H1 (cell line): Measurements from ENCODE around the gene DIP2C. TPM values are rescaled to one million over a fixed set of nuclear protein-coding genes. Genes with fewer than 3 reads are reported as not detected.

ENCODE experiments used
- CTCF ChIA-PET: fragments of 300-600 bp; sonication (Branson Sonifier 250); formaldehyde crosslinking; loops from one replicate; lab custom pipeline; 2021; ENCODE audit not compliant: partially characterized antibody; lab: Charles Lee
- POLR2A ChIA-PET: fragments of 300-600 bp; sonication (Branson Sonifier 250); formaldehyde crosslinking; loops from one replicate; lab custom pipeline; 2021; ENCODE audit warnings: inconsistent platforms; ENCODE audit not compliant: partially characterized antibody; lab: Charles Lee
- DNase-seq, 2 experiments: peaks; one replicate each; pipeline versions ENCODE4 v3.0.0 to v3.0.0-alpha.2; 2010 to 2022; ENCODE audit warnings: low spot score in 2 of 2, low read depth in 1 of 2, mixed read lengths in 1 of 2
- FAIRE-seq: peaks from 2 replicates; lab custom pipeline; 2011; peaks lifted over from hg19 to GRCh38; lab: Jason Lieb, UNC
- H2AFZ ChIP-seq: 2 replicates; pipeline ENCODE4 v1.8.1; 2012; ENCODE audit warnings: low read length, inconsistent platforms
- H2AK5ac ChIP-seq: 2 replicates; pipeline ENCODE4 v1.6.1; 2013; ENCODE audit warnings: low read depth, low read length
- H2BK120ac ChIP-seq: replicated peaks from 2 replicates; pipeline ENCODE3; 2013; ENCODE audit warnings: low read depth, low read length, inconsistent platforms
- H2BK12ac ChIP-seq: 2 replicates; pipeline ENCODE4 v1.6.1; 2013; ENCODE audit warnings: low read depth, low read length
- H2BK15ac ChIP-seq: 2 replicates; pipeline ENCODE4 v1.6.1; 2013; ENCODE audit warnings: low read length
- H2BK20ac ChIP-seq: 2 replicates; pipeline ENCODE4 v1.6.1; 2013; ENCODE audit warnings: low read length
- H2BK5ac ChIP-seq: 2 replicates; pipeline ENCODE4 v1.6.1; 2013; ENCODE audit warnings: low read depth, low read length
- H3K14ac ChIP-seq: 2 replicates; pipeline ENCODE4 v1.6.1; 2013; ENCODE audit warnings: inconsistent platforms; ENCODE audit not compliant: insufficient read length
- H3K18ac ChIP-seq: 2 replicates; pipeline ENCODE4 v1.6.1; 2013; ENCODE audit warnings: low read length; ENCODE audit errors: extremely low read depth
- H3K23ac ChIP-seq: 2 replicates; pipeline ENCODE4 v1.6.1; 2013; ENCODE audit warnings: inconsistent platforms; ENCODE audit not compliant: insufficient read length
- H3K23me2 ChIP-seq: 2 replicates; pipeline ENCODE4 v1.6.1; 2013; ENCODE audit warnings: low read depth, low read length
- H3K27ac ChIP-seq: 2 replicates; pipeline ENCODE4 v1.6.1; 2011; ENCODE audit warnings: low read depth, low read length, inconsistent platforms
- H3K27me3 ChIP-seq, 4 experiments: replicated peaks in 1 of 4; 1 replicate in 1 of 4; 2 replicates in 3 of 4; pipeline versions ENCODE4 v1.6.1 to v1.8.1; 2011 to 2013; ENCODE audit warnings: low read length in 3 of 4, mild to moderate bottlenecking in 3 of 4, inconsistent platforms in 2 of 4, mixed read lengths in 2 of 4, moderate library complexity in 1 of 4; ENCODE audit not compliant: control insufficient read depth in 3 of 4, insufficient read depth in 3 of 4; ENCODE audit errors: extremely low read depth in 1 of 4
- H3K36me3 ChIP-seq, 4 experiments: 2 replicates each; pipeline versions ENCODE4 v1.6.1 to v1.8.1; 2011 to 2013; ENCODE audit warnings: mild to moderate bottlenecking in 4 of 4, low read length in 3 of 4, moderate library complexity in 2 of 4, control low read depth in 1 of 4, inconsistent platforms in 1 of 4; ENCODE audit not compliant: insufficient read depth in 4 of 4, control insufficient read depth in 2 of 4
- H3K4ac ChIP-seq: replicated peaks from 2 replicates; pipeline ENCODE3; 2013; ENCODE audit warnings: low read length, low read depth, mixed read lengths, inconsistent platforms; ENCODE audit not compliant: insufficient read length
- H3K4me1 ChIP-seq, 4 experiments: replicated peaks in 1 of 4; 1 replicate in 1 of 4; 2 replicates in 3 of 4; pipeline versions ENCODE4 v1.6.1 to v1.8.1; 2011 to 2013; ENCODE audit warnings: low read length in 3 of 4, inconsistent platforms in 2 of 4, mixed read lengths in 1 of 4; ENCODE audit not compliant: insufficient read depth in 4 of 4, control insufficient read depth in 3 of 4
- H3K4me2 ChIP-seq, 2 experiments: 2 replicates each; pipeline versions ENCODE4 v1.6.1 to v1.8.1; 2011 to 2013; ENCODE audit warnings: low read depth in 2 of 2, low read length in 2 of 2, control low read depth in 1 of 2, inconsistent platforms in 1 of 2, mild to moderate bottlenecking in 1 of 2; ENCODE audit not compliant: insufficient read depth in 1 of 2
- H3K4me3 ChIP-seq, 4 experiments: fragments of 200-600, 300-600 bp in 1 of 4; sonication (generic), shearing (Covaris generic), sonication (Bioruptor Twin) in 1 of 4; 2 replicates each; pipeline versions ENCODE4 v1.5.1 to v1.8.1; 2011 to 2016; ENCODE audit warnings: low read length in 4 of 4, low read depth in 3 of 4, control low read depth in 2 of 4, inconsistent platforms in 2 of 4, mild to moderate bottlenecking in 2 of 4, mixed read lengths in 1 of 4, moderate library complexity in 1 of 4; ENCODE audit not compliant: insufficient read depth in 2 of 4; ENCODE audit errors: extremely low read depth in 1 of 4
- H3K56ac ChIP-seq: replicated peaks from 2 replicates; pipeline ENCODE3; 2013; ENCODE audit warnings: low read depth, mild to moderate bottlenecking, mixed read lengths, low read length, inconsistent platforms; ENCODE audit not compliant: insufficient read length
- H3K79me1 ChIP-seq: 2 replicates; pipeline ENCODE4 v1.6.1; 2013; ENCODE audit warnings: low read depth, low read length, control low read depth
- H3K79me2 ChIP-seq, 2 experiments: 2 replicates each; pipeline versions ENCODE4 v1.6.1 to v1.8.1; 2012 to 2013; ENCODE audit warnings: low read length in 2 of 2, mild to moderate bottlenecking in 2 of 2, inconsistent platforms in 1 of 2; ENCODE audit not compliant: insufficient read depth in 2 of 2, control insufficient read depth in 1 of 2
- H3K9ac ChIP-seq, 4 experiments: replicated peaks in 1 of 4; 1 replicate in 1 of 4; 2 replicates in 3 of 4; pipeline versions ENCODE4 v1.6.1 to v1.8.1; 2011 to 2013; ENCODE audit warnings: low read depth in 3 of 4, low read length in 3 of 4, control low read depth in 2 of 4, mild to moderate bottlenecking in 2 of 4, moderate library complexity in 2 of 4, inconsistent platforms in 1 of 4; ENCODE audit errors: extremely low read depth in 1 of 4
- H3K9me3 ChIP-seq, 2 experiments: 2 replicates each; pipeline versions ENCODE4 v1.6.1 to v1.8.1; 2012 to 2013; ENCODE audit warnings: mild to moderate bottlenecking in 2 of 2, moderate library complexity in 2 of 2, control low read depth in 1 of 2, inconsistent platforms in 1 of 2, low read depth in 1 of 2, low read length in 1 of 2, mixed read lengths in 1 of 2; ENCODE audit not compliant: insufficient read depth in 2 of 2
- H4K20me1 ChIP-seq, 2 experiments: replicated peaks in 1 of 2; 2 replicates each; pipeline versions ENCODE3 to v1.8.1; 2011 to 2013; ENCODE audit warnings: inconsistent platforms in 2 of 2, low read length in 2 of 2, mild to moderate bottlenecking in 1 of 2; ENCODE audit not compliant: insufficient read depth in 2 of 2, control insufficient read depth in 1 of 2
- H4K5ac ChIP-seq: 2 replicates; pipeline ENCODE4 v1.6.1; 2013; ENCODE audit warnings: low read length, low read depth, mixed read lengths, inconsistent platforms; ENCODE audit not compliant: insufficient read length
- H4K8ac ChIP-seq: 2 replicates; pipeline ENCODE4 v1.8.0; 2013; ENCODE audit warnings: mild to moderate bottlenecking, moderate library complexity, low read length, inconsistent platforms; ENCODE audit not compliant: insufficient read depth; ENCODE audit errors: extremely low read depth
- H4K91ac ChIP-seq: replicated peaks from 2 replicates; pipeline ENCODE3; 2013; ENCODE audit warnings: low read length, mixed read lengths, inconsistent platforms; ENCODE audit not compliant: insufficient read length
- BACH1 ChIP-seq: IDR thresholded peaks from 2 replicates; pipeline ENCODE4 v1.6.1; 2012; ENCODE audit warnings: low read length, improper control_type of control experiment
- BRCA1 ChIP-seq: IDR thresholded peaks from 2 replicates; pipeline ENCODE4 v1.6.1; 2012; ENCODE audit warnings: low read depth, low read length, improper control_type of control experiment
- CREB1 ChIP-seq: IDR thresholded peaks from 2 replicates; pipeline ENCODE4 v1.6.1; 2012; ENCODE audit warnings: inconsistent platforms
- JUND ChIP-seq: IDR thresholded peaks from 2 replicates; pipeline ENCODE4 v1.6.1; 2011; ENCODE audit warnings: mild to moderate bottlenecking, improper control_type of control experiment, low read length
- KDM1A ChIP-seq: fragments of 200-600, 300-600 bp; sonication (generic); IDR thresholded peaks from 2 replicates; pipeline ENCODE4 v1.7.1; 2016; ENCODE audit warnings: mild to moderate bottlenecking, low read length, borderline replicate concordance
- KDM4A ChIP-seq: IDR thresholded peaks from one replicate; pipeline ENCODE4 v1.7.1; 2012; ENCODE audit warnings: low read depth, mild to moderate bottlenecking, moderate library complexity, low read length, inconsistent platforms; ENCODE audit not compliant: severe bottlenecking
- NRF1 ChIP-seq: IDR thresholded peaks from 2 replicates; pipeline ENCODE4 v1.6.1; 2011; ENCODE audit warnings: mild to moderate bottlenecking, low read depth, low read length, improper control_type of control experiment
- SIN3A ChIP-seq, 2 experiments: IDR thresholded peaks in 1 of 2; conservative IDR thresholded peaks in 1 of 2; 2 replicates each; pipeline ENCODE4 v1.6.1; 2011 to 2012; ENCODE audit warnings: low read length in 2 of 2, improper control_type of control experiment in 1 of 2, low read depth in 1 of 2, mild to moderate bottlenecking in 1 of 2
- WGBS, 2 experiments: shearing (Covaris generic) in 1 of 2; methylation state at CpG; one replicate each; pipeline versions ENCODE4 v1.1.6 to v1.1.7; 2013 to 2015; ENCODE audit warnings: low lambda C conversion rate in 2 of 2, mixed read lengths in 2 of 2, inconsistent platforms in 1 of 2, low coverage in 1 of 2, missing lambda C conversion rate in 1 of 2; ENCODE audit not compliant: insufficient replicate concordance in 2 of 2, insufficient coverage in 1 of 2, insufficient read length in 1 of 2; ENCODE audit errors: extremely low coverage in 1 of 2, missing lambda C conversion rate in 1 of 2; 5-methylcytosine and 5-hydroxymethylcytosine counted together
- polyA plus RNA-seq, 7 experiments: library from polyadenylated mRNA; depleted of rRNA in 3 of 7; stranded (reverse) in 5 of 7; unstranded in 2 of 7; fragments of >200 nt in 5 of 7; fragments of 200-250 nt in 2 of 7; gene quantifications; 1 replicate in 5 of 7; 2 replicates in 1 of 7; 4 replicates in 1 of 7; pipeline versions ENCODE4 v1.2.1 to v1.2.3, GENCODE V29; 2011 to 2013; ENCODE audit warnings: missing spikeins in 2 of 7, mixed read lengths in 2 of 7
- total RNA-seq: library from RNA; stranded (reverse); fragmentation: NEBNext Ultra II Directional; extraction: Animal tissue kit (Norgen Biotek cat#: 25700); gene quantifications from 2 replicates; pipeline ENCODE4 v1.2.1, GENCODE V29; 2021
- TF ChIP-seq, protein P1 (sequence below): IDR thresholded peaks from 2 replicates; pipeline ENCODE4 v1.6.1; 2011; ENCODE audit warnings: low read length, improper control_type of control experiment
- TF ChIP-seq, protein P2 (sequence below): IDR thresholded peaks from 2 replicates; pipeline ENCODE4 v1.6.1; 2012; ENCODE audit warnings: low read length, inconsistent platforms

DIP2C gene
- total and polyA plus RNA-seq, 2 of the 8 experiments (the other 6 are each of a cell fraction or from before 2014, with no cell fraction given) = 3.8 to 9.3 TPM

DNA sequence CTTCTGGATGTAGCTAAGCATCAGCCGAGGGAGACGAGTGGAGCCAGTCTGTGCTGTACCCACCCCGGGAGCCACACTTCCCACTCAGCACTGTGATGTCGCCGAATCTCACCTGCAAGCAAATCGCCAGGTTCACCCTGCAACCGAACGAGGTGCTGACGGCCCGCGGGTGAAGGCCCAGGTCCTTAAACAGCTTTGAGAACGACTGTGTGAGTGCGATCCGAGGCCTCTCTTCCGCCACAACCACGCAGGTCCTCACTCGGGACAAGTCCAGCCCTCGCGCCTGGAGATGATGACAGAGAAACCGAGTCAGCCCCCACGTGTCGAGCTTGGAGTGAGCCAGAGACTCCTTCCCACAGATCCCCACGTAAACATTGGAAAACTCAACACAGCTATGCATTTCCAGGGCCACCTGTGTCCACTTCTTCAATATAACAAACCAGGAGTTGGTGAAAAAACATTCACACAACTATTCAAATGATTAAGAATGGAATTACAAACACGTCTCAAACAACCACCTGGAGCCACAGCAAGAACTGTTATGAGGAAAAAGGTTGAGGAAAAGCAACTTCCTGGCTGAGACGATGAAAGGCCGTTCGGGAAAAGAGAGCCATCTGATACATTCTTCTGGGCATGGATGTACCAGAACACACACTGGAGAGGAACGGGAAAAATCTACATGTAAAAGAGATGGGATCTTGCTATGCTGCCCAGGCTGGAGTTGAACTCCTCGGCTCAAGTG, 362.4 kb downstream of the DIP2C start:
- Histone ChIP-seq H3K27ac (no peak overlapping the region), H3K9me3 (no peaks in the 10 kb centered on the region), H3K36me3 (0 out of 8 replicates have a peak, but pooled peaks cover 0 to 3% (median 0%) of the 10 kb centered on the region in 4 experiments), H3K18ac (no peak overlapping the region), H3K79me1 (no peaks in the 10 kb centered on the region), H3K56ac (no peak overlapping the region), H4K20me1 (peaks cover 0 to 2% of the 10 kb centered on the region in 2 experiments), H2BK120ac (no peak overlapping the region), H3K79me2 (no peaks in the 10 kb centered on the region), H3K14ac (no peak overlapping the region), H3K4me2 (no peak overlapping the region), H2BK20ac (no peak overlapping the region), H2AK5ac (no peak overlapping the region), H3K23me2 (no peaks in the 10 kb centered on the region), H2BK12ac (no peak overlapping the region), H2BK5ac (no peak overlapping the region), H4K8ac (no peak overlapping the region), H2BK15ac (no peak overlapping the region), H2AFZ (no peak overlapping the region), H3K4me1 (peaks cover 0 to 3% (median 0%) of the 10 kb centered on the region in 4 experiments; a peak in 3 of 7 replicates), H3K4ac (no peak overlapping the region), H4K91ac (no peak overlapping the region), H3K23ac (no peak overlapping the region), H4K5ac (no peak overlapping the region), H3K9ac (no peak overlapping the region), H3K27me3 (no peaks in the 10 kb centered on the region), H3K4me3 (no peak overlapping the region)
- FAIRE-seq (no peak), DNase-seq (no peak)
- WGBS, 2 experiments = 88% methylated on average over 28 of the region's 29 CpGs; no CpG with 5 or more reads in 1 of the 2 experiments
- POLR2A ChIA-PET = interaction anchor here (1.2 to 1.3 kb wide), 2 partner anchors 8 to 20 kb away, joined by 3 read pairs; no protein-coding TSS in a partner anchor
- CTCF ChIA-PET = interaction anchor here (0.7 to 2.6 kb wide), 5 partner anchors 10 to 145 kb away, joined by 3 to 7 read pairs (median 3); no protein-coding TSS in a partner anchor
- TF ChIP-seq, protein P1, sequence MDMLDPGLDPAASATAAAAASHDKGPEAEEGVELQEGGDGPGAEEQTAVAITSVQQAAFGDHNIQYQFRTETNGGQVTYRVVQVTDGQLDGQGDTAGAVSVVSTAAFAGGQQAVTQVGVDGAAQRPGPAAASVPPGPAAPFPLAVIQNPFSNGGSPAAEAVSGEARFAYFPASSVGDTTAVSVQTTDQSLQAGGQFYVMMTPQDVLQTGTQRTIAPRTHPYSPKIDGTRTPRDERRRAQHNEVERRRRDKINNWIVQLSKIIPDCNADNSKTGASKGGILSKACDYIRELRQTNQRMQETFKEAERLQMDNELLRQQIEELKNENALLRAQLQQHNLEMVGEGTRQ = no peak
- TF ChIP-seq SIN3A (conservative IDR thresholded peaks at IDR 0.05 in 1 of 2, IDR thresholded peaks at IDR 0.05 in 1 of 2; ENCODE audit: low read depth in 1 of 2, low read length in 2 of 2) (no peak), CREB1 (no peak), NRF1 (no peak), BACH1 (no peak), KDM1A (no peak), KDM4A (no peak), JUND (no peak), BRCA1 (no peak)
- TF ChIP-seq, protein P2, sequence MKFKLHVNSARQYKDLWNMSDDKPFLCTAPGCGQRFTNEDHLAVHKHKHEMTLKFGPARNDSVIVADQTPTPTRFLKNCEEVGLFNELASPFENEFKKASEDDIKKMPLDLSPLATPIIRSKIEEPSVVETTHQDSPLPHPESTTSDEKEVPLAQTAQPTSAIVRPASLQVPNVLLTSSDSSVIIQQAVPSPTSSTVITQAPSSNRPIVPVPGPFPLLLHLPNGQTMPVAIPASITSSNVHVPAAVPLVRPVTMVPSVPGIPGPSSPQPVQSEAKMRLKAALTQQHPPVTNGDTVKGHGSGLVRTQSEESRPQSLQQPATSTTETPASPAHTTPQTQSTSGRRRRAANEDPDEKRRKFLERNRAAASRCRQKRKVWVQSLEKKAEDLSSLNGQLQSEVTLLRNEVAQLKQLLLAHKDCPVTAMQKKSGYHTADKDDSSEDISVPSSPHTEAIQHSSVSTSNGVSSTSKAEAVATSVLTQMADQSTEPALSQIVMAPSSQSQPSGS = no peak
